Measurements from ENCODE around the gene SPPL2C. TPM values are rescaled to one million over a fixed set of nuclear protein-coding genes. Genes with fewer than 3 reads are reported as not detected.

Gene SPPL2C
- total and polyA plus RNA-seq, 4 donors = not detected

GRCh38 chr17:45824475-45824874 is 20.2 kb upstream of the SPPL2C start:
- Histone ChIP-seq H3K4me3 (ENCODE audit: low read length in 2 of 2) (no peak overlapping the region), H3K36me3 (ENCODE audit: control insufficient read depth in 1 of 2, insufficient read depth in 2 of 2, low read length in 1 of 2) (no peaks in the 10 kb centered on the region), H3K4me1 (ENCODE audit: control insufficient read depth in 1 of 2, insufficient read depth in 2 of 2, low read length in 2 of 2) (no peaks in the 10 kb centered on the region), H3K27ac (ENCODE audit: low read depth in 1 of 2, low read length in 2 of 2) (no peak overlapping the region), H3K27me3 (ENCODE audit: control insufficient read depth in 1 of 2, insufficient read depth in 2 of 2, low read length in 1 of 2) (no peaks in the 10 kb centered on the region), H3K9me3 (ENCODE audit: control insufficient read depth, low read length) (no peaks in the 10 kb centered on the region)
- 74 to 82% methylated on average over 7 of the region's 7 CpGs for WGBS, 2 donors
- DNase-seq (no peak), ATAC-seq (ENCODE audit: low FRiP score) (no peak)
- intact Hi-C loops (cut with DNase I) = no loop called here

- intact Hi-C loops (cut with DNase I) = no loop called here
- no peaks in the 10 kb centered on the region for H3K9me3 ChIP-seq (ENCODE audit: control insufficient read depth, low read length)
- H3K4me1 ChIP-seq (ENCODE audit: control insufficient read depth in 1 of 2, insufficient read depth in 2 of 2, low read length in 2 of 2) = no peaks in the 10 kb centered on the region
- H3K27me3 ChIP-seq (ENCODE audit: control insufficient read depth in 1 of 2, insufficient read depth in 2 of 2, low read length in 1 of 2) = no peaks in the 10 kb centered on the region
- DNase-seq = no peak
- no peak overlapping the region for H3K4me3 ChIP-seq (ENCODE audit: low read length in 2 of 2)
- no peak overlapping the region for H3K27ac ChIP-seq (ENCODE audit: low read depth in 1 of 2, low read length in 2 of 2)
- H3K36me3 ChIP-seq (ENCODE audit: control insufficient read depth in 1 of 2, insufficient read depth in 2 of 2, low read length in 1 of 2) = no peaks in the 10 kb centered on the region
- no peak for ATAC-seq (ENCODE audit: low FRiP score)
- 87 to 88% methylated on average over 11 to 13 of the region's 13 CpGs for WGBS, 2 donors
Measured at GRCh38 chr17:45824901-45825492, 19.7 kb upstream of the SPPL2C start.

GRCh38 chr17:45825792-45826191 is 18.9 kb upstream of the SPPL2C start:
- DNase-seq = no peak
- Histone ChIP-seq H3K9me3 (ENCODE audit: control insufficient read depth, low read length) (no peaks in the 10 kb centered on the region), H3K27me3 (ENCODE audit: control insufficient read depth in 1 of 2, insufficient read depth in 2 of 2, low read length in 1 of 2) (no peaks in the 10 kb centered on the region), H3K4me3 (ENCODE audit: low read length in 2 of 2) (no peak overlapping the region), H3K27ac (ENCODE audit: low read depth in 1 of 2, low read length in 2 of 2) (no peak overlapping the region), H3K4me1 (ENCODE audit: control insufficient read depth in 1 of 2, insufficient read depth in 2 of 2, low read length in 2 of 2) (no peaks in the 10 kb centered on the region), H3K36me3 (ENCODE audit: control insufficient read depth in 1 of 2, insufficient read depth in 2 of 2, low read length in 1 of 2) (no peaks in the 10 kb centered on the region)
- intact Hi-C loops (cut with DNase I) = no loop called here
- no peak for ATAC-seq (ENCODE audit: low FRiP score)
- 88 to 92% methylated on average over 14 of the region's 14 CpGs for WGBS, 2 donors

- no peaks in the 10 kb centered on the region for H3K9me3 ChIP-seq (ENCODE audit: control insufficient read depth, low read length)
- intact Hi-C loops (cut with DNase I) = no loop called here
- 85 to 88% methylated on average over 16 of the region's 16 CpGs for WGBS, 2 donors
- H3K36me3 ChIP-seq (ENCODE audit: control insufficient read depth in 1 of 2, insufficient read depth in 2 of 2, low read length in 1 of 2) = no peaks in the 10 kb centered on the region
- DNase-seq (no peak), ATAC-seq (ENCODE audit: low FRiP score) (no peak)
- no peaks in the 10 kb centered on the region for H3K4me1 ChIP-seq (ENCODE audit: control insufficient read depth in 1 of 2, insufficient read depth in 2 of 2, low read length in 2 of 2)
- H3K27me3 ChIP-seq (ENCODE audit: control insufficient read depth in 1 of 2, insufficient read depth in 2 of 2, low read length in 1 of 2) = no peaks in the 10 kb centered on the region
- H3K4me3 ChIP-seq (ENCODE audit: low read length in 2 of 2) = no peak overlapping the region
- no peak overlapping the region for H3K27ac ChIP-seq (ENCODE audit: low read depth in 1 of 2, low read length in 2 of 2)
Measured at GRCh38 chr17:45826919-45827588, 17.6 kb upstream of the SPPL2C start.

GRCh38 chr17:45828171-45828570 is 16.5 kb upstream of the SPPL2C start:
- DNase-seq (no peak), ATAC-seq (ENCODE audit: low FRiP score) (no peak)
- H3K36me3 ChIP-seq (ENCODE audit: control insufficient read depth in 1 of 2, insufficient read depth in 2 of 2, low read length in 1 of 2) = no peaks in the 10 kb centered on the region
- intact Hi-C loops (cut with DNase I) = no loop called here
- H3K4me3 ChIP-seq (ENCODE audit: low read length in 2 of 2) = no peak overlapping the region
- H3K27me3 ChIP-seq (ENCODE audit: control insufficient read depth in 1 of 2, insufficient read depth in 2 of 2, low read length in 1 of 2) = no peaks in the 10 kb centered on the region
- H3K9me3 ChIP-seq (ENCODE audit: control insufficient read depth, low read length) = no peaks in the 10 kb centered on the region
- no peak overlapping the region for H3K27ac ChIP-seq (ENCODE audit: low read depth in 1 of 2, low read length in 2 of 2)
- no peaks in the 10 kb centered on the region for H3K4me1 ChIP-seq (ENCODE audit: control insufficient read depth in 1 of 2, insufficient read depth in 2 of 2, low read length in 2 of 2)
- 58 to 65% methylated on average over 9 of the region's 9 CpGs for WGBS, 2 donors

- intact Hi-C loops (cut with DNase I) = no loop called here
- ATAC-seq (ENCODE audit: low FRiP score) (no peak), DNase-seq (no peak)
- H3K4me3 ChIP-seq (ENCODE audit: low read length in 2 of 2) = no peak overlapping the region
- H3K9me3 ChIP-seq (ENCODE audit: control insufficient read depth, low read length) = no peaks in the 10 kb centered on the region
- H3K36me3 ChIP-seq (ENCODE audit: control insufficient read depth in 1 of 2, insufficient read depth in 2 of 2, low read length in 1 of 2) = no peaks in the 10 kb centered on the region
- H3K27me3 ChIP-seq (ENCODE audit: control insufficient read depth in 1 of 2, insufficient read depth in 2 of 2, low read length in 1 of 2) = no peaks in the 10 kb centered on the region
- H3K4me1 ChIP-seq (ENCODE audit: control insufficient read depth in 1 of 2, insufficient read depth in 2 of 2, low read length in 2 of 2) = no peaks in the 10 kb centered on the region
- H3K27ac ChIP-seq (ENCODE audit: low read depth in 1 of 2, low read length in 2 of 2) = no peak overlapping the region
- WGBS, 2 donors = 63 to 67% methylated on average over 15 of the region's 15 CpGs
Measured at GRCh38 chr17:45828582-45829133, 16.0 kb upstream of the SPPL2C start.

- WGBS, 2 donors = 54 to 65% methylated on average over 6 of the region's 6 CpGs
- no peak for ATAC-seq (ENCODE audit: low FRiP score)
- H3K27me3 ChIP-seq (ENCODE audit: control insufficient read depth in 1 of 2, insufficient read depth in 2 of 2, low read length in 1 of 2) = no peaks in the 10 kb centered on the region
Measured at GRCh38 chr17:45833920-45834319, 10.8 kb upstream of the SPPL2C start.

GRCh38 chr17:45834471-45835396 is 9.9 kb upstream of the SPPL2C start:
- Histone ChIP-seq H3K9me3 (ENCODE audit: control insufficient read depth, low read length) (no peaks in the 10 kb centered on the region), H3K4me1 (ENCODE audit: control insufficient read depth in 1 of 2, insufficient read depth in 2 of 2, low read length in 2 of 2) (no peaks in the 10 kb centered on the region), H3K27me3 (ENCODE audit: control insufficient read depth in 1 of 2, insufficient read depth in 2 of 2, low read length in 1 of 2) (no peaks in the 10 kb centered on the region), H3K4me3 (ENCODE audit: low read length in 2 of 2) (no peak overlapping the region), H3K36me3 (ENCODE audit: control insufficient read depth in 1 of 2, insufficient read depth in 2 of 2, low read length in 1 of 2) (no peaks in the 10 kb centered on the region), H3K27ac (ENCODE audit: low read depth in 1 of 2, low read length in 2 of 2) (no peak overlapping the region)
- DNase-seq (no peak), ATAC-seq (ENCODE audit: low FRiP score) (no peak)
- intact Hi-C loops (cut with DNase I) = no loop called here
- whole genome bisulfite sequencing, 2 donors = 83 to 89% methylated on average over 23 to 26 of the region's 26 CpGs

More at GRCh38 chr17:45833920-45834319, 10.8 kb upstream of the SPPL2C start:
- Histone ChIP-seq H3K4me3 (ENCODE audit: low read length in 2 of 2) (no peak overlapping the region), H3K4me1 (ENCODE audit: control insufficient read depth in 1 of 2, insufficient read depth in 2 of 2, low read length in 2 of 2) (no peaks in the 10 kb centered on the region), H3K36me3 (ENCODE audit: control insufficient read depth in 1 of 2, insufficient read depth in 2 of 2, low read length in 1 of 2) (no peaks in the 10 kb centered on the region), H3K9me3 (ENCODE audit: control insufficient read depth, low read length) (no peaks in the 10 kb centered on the region), H3K27ac (ENCODE audit: low read depth in 1 of 2, low read length in 2 of 2) (no peak overlapping the region)
- intact Hi-C loops (cut with DNase I) = no loop called here
- DNase-seq = no peak

Measured in aorta (tissue), 5 donors.